PC-9 (cell line): ENCODE results near the gene HOXB6.

Experiments
- CTCF ChIP-seq: fragments of 200-600 bp; sonication (generic); conservative IDR thresholded peaks from 2 replicates; pipeline ENCODE4 v1.6.1; 2017; ENCODE audit warnings: mixed run types, antibody characterized with exemption, mild to moderate bottlenecking, moderate library complexity
- EZH2 ChIP-seq: fragments of 200-600 bp; sonication (generic); IDR thresholded peaks from 2 replicates; pipeline ENCODE4 v1.8.0; 2017; ENCODE audit warnings: antibody characterized with exemption, low read depth

DNA sequence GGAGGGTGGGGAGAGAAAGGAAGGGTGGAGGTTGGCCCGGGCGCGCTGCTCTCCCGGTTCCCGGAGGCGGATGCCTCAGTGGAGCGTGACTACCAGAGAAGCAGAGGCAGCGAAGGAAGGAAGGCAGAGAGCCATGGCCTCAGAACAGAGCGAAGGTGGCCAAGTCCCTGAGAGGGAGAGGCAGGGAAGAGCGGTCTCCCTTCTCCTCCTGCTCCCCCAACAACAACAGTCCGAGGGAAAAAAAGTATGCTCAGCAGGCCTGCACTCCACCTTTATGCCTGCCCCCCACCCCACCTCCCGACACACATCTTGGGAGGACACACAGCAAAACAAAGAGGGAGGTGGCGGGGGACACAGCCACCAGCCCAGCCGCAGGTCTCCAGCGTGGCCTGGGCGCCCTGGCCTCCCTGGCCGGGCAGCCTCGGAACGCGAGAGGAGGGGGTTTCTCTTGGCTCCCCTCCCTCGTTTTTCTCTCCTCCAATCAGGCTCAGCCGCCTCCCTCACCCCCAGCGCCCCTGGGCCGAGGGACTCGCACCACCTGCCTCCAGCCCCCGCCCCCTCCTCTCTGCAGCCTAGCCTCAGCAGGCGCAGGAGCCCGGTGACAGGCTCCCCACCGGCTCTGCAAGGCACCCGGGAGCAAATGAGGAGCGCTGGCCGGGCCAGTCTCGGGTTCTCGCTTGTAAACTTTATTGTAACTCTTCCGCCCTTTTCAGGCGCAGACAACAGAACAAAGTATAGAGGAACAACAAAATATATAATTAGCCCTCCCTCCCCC lies 7.1 kb upstream of the HOXB6 start:
- TF ChIP-seq CTCF: no peak
- no peak for TF ChIP-seq EZH2
